ENCODE results near the gene ZYX.
"Not testable (repeated sequence)": the region's sequence is repeated elsewhere in the genome, so short reads cannot be mapped to it uniquely, and the experiment has no call there.

ZYX gene

GRCh38 chr7:143424476-143424875 is 43.3 kb downstream of the ZYX start:
- not testable (repeated sequence) for FAIRE-seq

- FAIRE-seq = no peak
Observed at GRCh38 chr7:143426479-143427142, 45.5 kb downstream of the ZYX start.

GRCh38 chr7:143429770-143430698 is 48.9 kb downstream of the ZYX start:
- FAIRE-seq = no peak

DNA sequence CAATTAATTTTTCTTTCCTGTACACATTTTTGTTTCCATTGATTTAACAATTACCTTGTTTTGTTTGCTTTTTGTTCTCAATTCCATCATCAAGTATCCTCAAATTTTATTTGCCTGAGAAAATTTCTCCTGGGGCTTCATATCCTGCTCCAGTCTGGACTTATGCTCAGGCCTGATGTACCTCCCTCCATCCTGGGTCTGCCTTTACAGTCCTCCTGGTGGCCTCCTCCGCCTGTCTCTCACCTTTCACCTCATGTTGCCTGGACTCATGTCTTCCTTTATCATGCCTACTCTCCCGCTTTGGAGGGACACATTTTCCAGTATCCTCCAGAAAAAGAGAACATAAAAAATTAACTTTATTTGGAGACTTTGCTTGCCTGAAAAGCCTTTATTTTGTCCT is 50.0 kb downstream of the ZYX start:
- no peak for FAIRE-seq

- FAIRE-seq = no peak
Observed at GRCh38 chr7:143433759-143434158, 52.6 kb downstream of the ZYX start.

GRCh38 chr7:143434660-143435059 is 53.5 kb downstream of the ZYX start:
- no peak for FAIRE-seq

DNA sequence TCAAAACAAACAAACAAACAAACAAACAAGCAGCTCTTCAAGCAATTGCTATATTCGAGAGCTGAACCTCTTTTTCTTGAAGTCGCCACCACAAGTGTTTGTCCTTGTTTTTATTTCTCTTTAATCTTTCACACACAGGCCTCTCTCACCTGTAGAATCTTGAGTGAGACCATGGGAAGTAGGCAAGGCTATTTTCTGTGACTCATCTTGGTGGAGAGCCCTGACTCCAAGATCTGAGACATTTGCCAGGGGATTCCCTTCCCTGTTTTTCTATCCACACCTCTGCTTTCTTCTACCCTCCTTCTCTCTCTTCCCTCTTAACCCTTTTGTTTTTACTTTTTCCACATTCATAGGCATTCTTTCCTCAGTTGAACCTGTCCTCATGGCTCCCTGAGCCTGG is 54.1 kb downstream of the ZYX start:
- no peak for FAIRE-seq

GRCh38 chr7:143436325-143436946 is 55.3 kb downstream of the ZYX start:
- FAIRE-seq = no peak

- FAIRE-seq = no peak
Observed at GRCh38 chr7:143437578-143437977, 56.4 kb downstream of the ZYX start.

DNA sequence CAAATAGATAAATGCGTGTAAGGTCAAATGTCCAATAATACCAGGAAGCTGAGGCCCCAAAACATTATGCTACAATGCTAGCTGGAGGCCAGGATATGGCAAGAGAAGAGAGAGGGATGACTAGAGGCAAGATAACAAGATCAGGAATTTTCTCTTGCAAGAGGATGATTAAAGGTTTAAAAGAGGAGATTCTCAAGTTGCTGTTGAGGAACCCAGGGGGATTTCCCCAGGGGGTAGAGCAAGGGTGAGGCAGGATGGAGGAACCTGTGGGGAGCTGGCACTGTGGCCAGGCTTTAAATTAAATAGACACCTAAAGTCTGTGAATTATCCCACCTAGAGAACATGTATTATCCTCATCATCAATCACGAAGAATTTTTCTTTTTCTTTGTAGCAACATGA is 58.7 kb downstream of the ZYX start:
- no peak for FAIRE-seq
